ENCODE data around the gene ZNF595. TPM values are rescaled to one million over a fixed set of nuclear protein-coding genes. Genes with fewer than 3 reads are reported as not detected.
"Not testable (repeated sequence)": the region's sequence is repeated elsewhere in the genome, so short reads cannot be mapped to it uniquely, and the experiment has no call there.

The ZNF595 gene
- polyA plus RNA-seq, 3 donors, result 0.58 to 7.3 (median 1.6) TPM

DNA sequence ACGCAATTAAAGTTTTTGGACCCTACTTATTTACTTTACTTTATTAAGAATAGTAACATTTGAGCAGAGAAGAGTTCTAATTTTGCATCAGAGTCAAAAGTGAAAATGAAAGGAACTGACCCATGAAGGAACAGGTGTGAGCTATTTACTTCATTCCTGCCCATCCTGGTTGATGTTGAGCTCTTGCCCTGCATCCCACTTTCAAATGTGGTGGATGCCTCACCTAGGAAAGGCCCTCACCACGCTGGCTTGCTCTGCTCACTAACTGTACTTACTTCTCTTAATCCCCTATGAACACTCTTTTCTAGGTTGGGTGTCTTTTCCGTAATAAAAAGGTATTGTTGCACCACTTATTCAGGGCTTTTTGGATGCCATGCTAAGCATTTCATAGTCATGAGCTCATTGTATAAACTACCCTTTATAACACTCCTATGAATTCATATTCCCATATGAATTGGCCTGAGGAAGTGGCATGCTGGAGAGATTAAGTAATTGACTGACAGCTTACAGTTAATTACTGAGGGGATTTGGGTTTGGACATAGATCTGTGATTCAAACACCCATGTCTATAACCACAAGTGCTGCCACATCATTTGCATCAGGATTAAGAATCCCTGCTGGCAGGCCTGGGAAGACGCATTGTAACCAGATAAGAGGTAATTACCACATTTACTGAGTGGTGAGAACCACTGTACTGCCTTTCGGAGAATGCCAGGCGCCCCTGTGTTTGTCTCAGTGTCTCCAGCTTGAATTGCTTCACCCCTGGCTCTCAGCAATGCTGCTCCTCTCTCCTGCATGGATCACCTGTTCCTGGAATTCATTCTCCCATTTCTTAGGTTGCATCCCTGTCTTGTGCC, 16.3 kb upstream of the ZNF595 start:
- H2AFZ ChIP-seq (ENCODE audit: insufficient read depth, low read depth, low read length, poor library complexity, severe bottlenecking); H3K36me3 Mint-ChIP-seq; H3K36me3 ChIP-seq (replicated peaks in 1 of 2; ENCODE audit: control insufficient read depth in 1 of 2, insufficient read depth in 2 of 2, low read length in 2 of 2); H3K4me1 ChIP-seq (ENCODE audit: control insufficient read depth in 1 of 2, insufficient read depth in 2 of 2, low read length in 2 of 2); H3K4me3 Mint-ChIP-seq; intact Hi-C loops (cut with micrococcal nuclease); H4K20me1 ChIP-seq (ENCODE audit: insufficient read depth, low read length); H3K27me3 Mint-ChIP-seq (ENCODE audit: low read depth in 3 of 3); H3K4me2 ChIP-seq (replicated peaks; ENCODE audit: extremely low read depth, low read length, poor library complexity, severe bottlenecking); H3K4me1 Mint-ChIP-seq; H3K27ac Mint-ChIP-seq; H3K4me3 ChIP-seq (replicated peaks in 1 of 3; ENCODE audit: low read depth in 2 of 3, low read length in 3 of 3); H3K9ac ChIP-seq (ENCODE audit: insufficient read depth, low read length, poor library complexity, severe bottlenecking); H3K27ac ChIP-seq (ENCODE audit: low read depth in 1 of 2, low read length in 2 of 2); H3K79me2 ChIP-seq (ENCODE audit: insufficient read depth, low read length); DNase-seq; H3K27me3 ChIP-seq (ENCODE audit: control insufficient read depth in 2 of 2, insufficient read depth in 2 of 2, low read length in 2 of 2); H3K9me3 ChIP-seq (replicated peaks in 1 of 2; ENCODE audit: control insufficient read depth in 1 of 2, insufficient read depth in 1 of 2, low read length in 2 of 2): not testable (repeated sequence)
- peaks cover 3 to 15% (median 6%) of the 10 kb centered on the region in 7 donors for H3K9me3 Mint-ChIP-seq
- WGBS (ENCODE audit: insufficient coverage), result no CpG with 5 or more reads among the region's 6 CpGs

DNA sequence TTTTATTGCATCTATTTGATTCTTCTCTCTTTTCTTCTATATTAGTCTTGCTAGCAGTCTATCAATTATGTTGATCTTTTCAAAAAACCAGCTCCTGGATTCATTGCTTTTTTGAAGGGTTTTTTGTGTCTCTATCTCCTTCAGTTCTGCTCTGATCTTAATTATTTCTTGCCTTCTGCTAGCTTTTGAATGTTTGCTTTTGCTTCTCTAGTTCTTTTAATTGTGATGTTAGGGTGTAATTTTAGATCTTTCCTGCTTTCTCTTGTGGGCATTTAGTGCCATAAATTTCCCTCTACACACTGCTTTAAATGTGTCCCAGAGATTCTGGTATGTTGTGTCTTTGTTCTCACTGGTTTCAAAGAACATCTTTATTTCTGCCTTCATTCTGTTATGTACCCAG, 14.9 kb upstream of the ZNF595 start:
- H3K4me1 Mint-ChIP-seq; H3K36me3 ChIP-seq (replicated peaks in 1 of 2; ENCODE audit: control insufficient read depth in 1 of 2, insufficient read depth in 2 of 2, low read length in 2 of 2); H3K4me3 Mint-ChIP-seq; H3K27ac Mint-ChIP-seq; H3K79me2 ChIP-seq (ENCODE audit: insufficient read depth, low read length); H3K9ac ChIP-seq (ENCODE audit: insufficient read depth, low read length, poor library complexity, severe bottlenecking); H4K20me1 ChIP-seq (ENCODE audit: insufficient read depth, low read length); H3K4me3 ChIP-seq (replicated peaks in 1 of 3; ENCODE audit: low read depth in 2 of 3, low read length in 3 of 3); H3K4me2 ChIP-seq (replicated peaks; ENCODE audit: extremely low read depth, low read length, poor library complexity, severe bottlenecking); H3K36me3 Mint-ChIP-seq; H3K27me3 ChIP-seq (ENCODE audit: control insufficient read depth in 2 of 2, insufficient read depth in 2 of 2, low read length in 2 of 2); DNase-seq; H3K27ac ChIP-seq (ENCODE audit: low read depth in 1 of 2, low read length in 2 of 2); H3K4me1 ChIP-seq (ENCODE audit: control insufficient read depth in 1 of 2, insufficient read depth in 2 of 2, low read length in 2 of 2); H3K27me3 Mint-ChIP-seq (ENCODE audit: low read depth in 3 of 3); H2AFZ ChIP-seq (ENCODE audit: insufficient read depth, low read depth, low read length, poor library complexity, severe bottlenecking); H3K9me3 ChIP-seq (replicated peaks in 1 of 2; ENCODE audit: control insufficient read depth in 1 of 2, insufficient read depth in 1 of 2, low read length in 2 of 2); intact Hi-C loops (cut with micrococcal nuclease): not testable (repeated sequence)
- H3K9me3 Mint-ChIP-seq, result peaks cover 5 to 17% (median 6%) of the 10 kb centered on the region in 7 donors

DNA sequence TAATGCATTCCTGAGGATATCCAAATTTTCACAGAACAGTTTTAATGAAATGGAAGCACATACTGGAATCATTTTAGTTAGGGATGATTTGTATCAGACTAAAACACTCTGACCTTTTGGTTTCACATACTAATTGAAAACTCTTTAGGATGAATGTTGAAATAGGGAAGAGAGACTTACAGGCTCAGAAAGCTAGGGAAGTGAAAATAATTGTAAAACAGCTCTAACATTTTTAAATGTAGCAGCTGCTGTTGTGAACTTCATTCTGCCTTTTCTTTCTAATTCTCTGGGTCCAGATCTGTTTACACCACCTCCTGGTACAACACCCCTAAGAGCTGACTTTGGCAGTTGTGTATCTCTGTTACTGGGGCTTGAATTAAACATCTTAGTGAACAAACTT, 9.7 kb upstream of the ZNF595 start:
- H3K79me2 ChIP-seq (ENCODE audit: insufficient read depth, low read length); H3K4me2 ChIP-seq (replicated peaks; ENCODE audit: extremely low read depth, low read length, poor library complexity, severe bottlenecking); H3K27ac ChIP-seq (ENCODE audit: low read depth in 1 of 2, low read length in 2 of 2); H3K9me3 ChIP-seq (replicated peaks in 1 of 2; ENCODE audit: control insufficient read depth in 1 of 2, insufficient read depth in 1 of 2, low read length in 2 of 2); H3K4me1 Mint-ChIP-seq; H3K4me3 Mint-ChIP-seq; H3K27ac Mint-ChIP-seq; H4K20me1 ChIP-seq (ENCODE audit: insufficient read depth, low read length); H3K27me3 Mint-ChIP-seq (ENCODE audit: low read depth in 3 of 3); intact Hi-C loops (cut with micrococcal nuclease); H2AFZ ChIP-seq (ENCODE audit: insufficient read depth, low read depth, low read length, poor library complexity, severe bottlenecking); H3K36me3 Mint-ChIP-seq; DNase-seq; H3K4me3 ChIP-seq (replicated peaks in 1 of 3; ENCODE audit: low read depth in 2 of 3, low read length in 3 of 3); H3K36me3 ChIP-seq (replicated peaks in 1 of 2; ENCODE audit: control insufficient read depth in 1 of 2, insufficient read depth in 2 of 2, low read length in 2 of 2); H3K27me3 ChIP-seq (ENCODE audit: control insufficient read depth in 2 of 2, insufficient read depth in 2 of 2, low read length in 2 of 2); H3K9ac ChIP-seq (ENCODE audit: insufficient read depth, low read length, poor library complexity, severe bottlenecking); H3K4me1 ChIP-seq (ENCODE audit: control insufficient read depth in 1 of 2, insufficient read depth in 2 of 2, low read length in 2 of 2): not testable (repeated sequence)
- peaks cover 2 to 16% (median 6%) of the 10 kb centered on the region in 7 donors for H3K9me3 Mint-ChIP-seq

DNA sequence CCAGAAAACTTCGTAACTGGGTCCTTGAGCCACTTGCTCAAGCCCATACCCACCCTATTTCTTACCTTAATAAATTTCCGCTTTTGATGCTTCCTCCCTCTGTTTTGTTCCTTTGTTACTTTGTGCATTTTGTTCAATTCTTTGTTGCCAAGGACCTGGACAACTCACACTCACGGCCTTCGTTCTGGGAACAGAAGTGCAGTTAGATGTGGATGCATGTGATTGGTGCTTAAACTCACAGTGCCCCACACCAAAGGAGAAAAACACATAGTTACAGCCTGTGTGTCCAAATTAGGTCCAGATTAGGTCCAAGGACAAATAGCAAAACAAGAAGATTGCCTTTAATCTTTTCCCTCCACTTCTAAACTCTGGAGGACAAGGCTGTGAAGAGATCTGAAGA, 1.9 kb upstream of the ZNF595 start:
- H3K36me3 ChIP-seq (replicated peaks in 1 of 2; ENCODE audit: control insufficient read depth in 1 of 2, insufficient read depth in 2 of 2, low read length in 2 of 2); H3K36me3 Mint-ChIP-seq; H4K20me1 ChIP-seq (ENCODE audit: insufficient read depth, low read length); DNase-seq; H3K9ac ChIP-seq (ENCODE audit: insufficient read depth, low read length, poor library complexity, severe bottlenecking); H3K4me3 Mint-ChIP-seq; H3K27me3 Mint-ChIP-seq (ENCODE audit: low read depth in 3 of 3); H2AFZ ChIP-seq (ENCODE audit: insufficient read depth, low read depth, low read length, poor library complexity, severe bottlenecking); H3K79me2 ChIP-seq (ENCODE audit: insufficient read depth, low read length); H3K4me1 Mint-ChIP-seq; H3K27ac ChIP-seq (ENCODE audit: low read depth in 1 of 2, low read length in 2 of 2); H3K4me3 ChIP-seq (replicated peaks in 1 of 3; ENCODE audit: low read depth in 2 of 3, low read length in 3 of 3); intact Hi-C loops (cut with micrococcal nuclease); H3K4me2 ChIP-seq (replicated peaks; ENCODE audit: extremely low read depth, low read length, poor library complexity, severe bottlenecking); H3K9me3 Mint-ChIP-seq; H3K4me1 ChIP-seq (ENCODE audit: control insufficient read depth in 1 of 2, insufficient read depth in 2 of 2, low read length in 2 of 2); H3K27me3 ChIP-seq (ENCODE audit: control insufficient read depth in 2 of 2, insufficient read depth in 2 of 2, low read length in 2 of 2); H3K27ac Mint-ChIP-seq: not testable (repeated sequence)
- WGBS (ENCODE audit: insufficient coverage), result 100% methylated on average over 1 of the region's 4 CpGs
- peaks cover 6 to 14% of the 10 kb centered on the region in 2 donors for H3K9me3 ChIP-seq (replicated peaks in 1 of 2; ENCODE audit: control insufficient read depth in 1 of 2, insufficient read depth in 1 of 2, low read length in 2 of 2)
